Activated T-cell treated with anti-CD3 and anti-CD28 coated beads, Interleukin-2, amount 50 U/mL, for 4 hours (primary cell): ENCODE measurements around the gene CTPS2. TPM values are rescaled to one million over a fixed set of nuclear protein-coding genes. Genes with fewer than 3 reads are reported as not detected.
"Not testable (repeated sequence)": the region's sequence is repeated elsewhere in the genome, so short reads cannot be mapped to it uniquely, and the experiment has no call there.

Experiments used
- ATAC-seq, 2 donors: fragments of 200-7000 bp; cut with Tn5 transposase; one replicate each; pipeline ENCODE4 v1.10.0; 2021
- DNase-seq: peaks from one replicate; pipeline ENCODE4 v3.0.0-alpha.2; 2020
- H3K27me3 Mint-ChIP-seq: one replicate; pipeline ENCODE4 v1.8.0; 2021; ENCODE audit warnings: low read depth, mixed read lengths
- H3K36me3 Mint-ChIP-seq: one replicate; pipeline ENCODE4 v1.8.0; 2022; ENCODE audit warnings: mixed read lengths; ENCODE audit not compliant: insufficient read depth
- H3K4me1 Mint-ChIP-seq: one replicate; pipeline ENCODE4 v1.8.0; 2021; ENCODE audit warnings: low read depth, mixed read lengths
- H3K4me3 Mint-ChIP-seq: one replicate; pipeline ENCODE4 v1.8.0; 2021; ENCODE audit warnings: mild to moderate bottlenecking, moderate library complexity, mixed read lengths
- H3K9me3 Mint-ChIP-seq: one replicate; pipeline ENCODE4 v1.8.0; 2021; ENCODE audit warnings: mixed read lengths
- total RNA-seq, 3 donors: library from RNA; stranded (reverse); gene quantifications; one replicate each; pipeline ENCODE4 v1.2.1, GENCODE V29; 2021

The CTPS2 gene
- total RNA-seq, 3 donors from 2014 or later: 1.2 to 2.6 (median 1.5) TPM

- Mint-ChIP-seq H3K27me3 (no peaks in the 10 kb centered on the region), H3K4me1 (no peaks in the 10 kb centered on the region), H3K4me3 (no peak overlapping the region), H3K9me3 (no peaks in the 10 kb centered on the region), H3K36me3 (peaks cover 4% of the 10 kb centered on the region)
- DNase-seq: no peak
- ATAC-seq: no peak
Measured at GRCh38 chrX:16653424-16653823, 59.0 kb downstream of the CTPS2 start.

GRCh38 chrX:16651391-16652024 is 61.0 kb downstream of the CTPS2 start:
- H3K4me3 Mint-ChIP-seq: no peak overlapping the region
- no peaks in the 10 kb centered on the region for H3K27me3 Mint-ChIP-seq
- no peaks in the 10 kb centered on the region for H3K9me3 Mint-ChIP-seq
- no peak for ATAC-seq
- no peaks in the 10 kb centered on the region for H3K4me1 Mint-ChIP-seq
- H3K36me3 Mint-ChIP-seq: peaks cover 4% of the 10 kb centered on the region
- DNase-seq: no peak

DNA sequence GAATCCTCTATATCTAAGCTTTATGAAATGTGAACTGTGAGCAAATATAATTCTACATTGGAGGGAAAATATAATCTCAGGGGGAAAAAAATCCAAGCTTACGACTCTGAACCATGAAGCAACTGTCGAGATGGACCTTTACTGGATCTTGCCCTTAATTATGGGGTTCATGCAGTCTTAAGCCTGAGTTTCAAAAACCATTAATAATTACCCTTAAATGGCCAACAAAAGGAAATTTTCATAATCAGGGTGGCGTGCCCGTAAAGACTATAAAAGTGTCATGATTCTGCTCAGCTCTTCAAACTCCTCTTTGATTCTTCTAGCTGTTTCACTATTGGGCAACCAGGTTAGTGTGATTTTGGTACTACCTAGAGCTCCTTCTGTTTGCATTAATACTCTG is 62.6 kb downstream of the CTPS2 start, which contains the start of gene S100G:
Gene S100G (plus strand): TSS at position 301 of the 400 bp plus-strand sequence. CDS start 849 bp downstream, outside the sequence.
- DNase-seq (no peak), ATAC-seq (no peak)
- no peaks in the 10 kb centered on the region for H3K27me3 Mint-ChIP-seq
- H3K4me3 Mint-ChIP-seq: no peak within 1 kb of the TSS
- H3K9me3 Mint-ChIP-seq: no peaks in the 10 kb centered on the region
- H3K36me3 Mint-ChIP-seq: peaks cover 4% of the 10 kb centered on the region
- no peaks in the 10 kb centered on the region for H3K4me1 Mint-ChIP-seq

- H3K27me3 Mint-ChIP-seq: no peaks in the 10 kb centered on the region
- peaks cover 4% of the 10 kb centered on the region for H3K36me3 Mint-ChIP-seq
- no peaks in the 10 kb centered on the region for H3K4me1 Mint-ChIP-seq
- ATAC-seq (no peak), DNase-seq (no peak)
- H3K4me3 Mint-ChIP-seq: no peak overlapping the region
- no peaks in the 10 kb centered on the region for H3K9me3 Mint-ChIP-seq
Measured at GRCh38 chrX:16646366-16647138, 65.9 kb downstream of the CTPS2 start.

- H3K9me3 Mint-ChIP-seq: no peaks in the 10 kb centered on the region
- no peak overlapping the region for H3K4me3 Mint-ChIP-seq
- H3K36me3 Mint-ChIP-seq: peaks cover 4% of the 10 kb centered on the region
- ATAC-seq (no peak), DNase-seq (no peak)
- no peaks in the 10 kb centered on the region for H3K27me3 Mint-ChIP-seq
- H3K4me1 Mint-ChIP-seq: no peaks in the 10 kb centered on the region
Measured at GRCh38 chrX:16643176-16643575, 69.3 kb downstream of the CTPS2 start.

- ATAC-seq: no peak
- Mint-ChIP-seq H3K4me1 (no peaks in the 10 kb centered on the region), H3K4me3 (no peak overlapping the region), H3K36me3 (peaks cover 4% of the 10 kb centered on the region), H3K9me3 (no peaks in the 10 kb centered on the region), H3K27me3 (no peaks in the 10 kb centered on the region)
- no peak for DNase-seq
Measured at GRCh38 chrX:16640823-16641222, 71.6 kb downstream of the CTPS2 start.

GRCh38 chrX:16639966-16640365 is 72.5 kb downstream of the CTPS2 start:
- no peak for ATAC-seq
- Mint-ChIP-seq H3K27me3 (no peaks in the 10 kb centered on the region), H3K36me3 (peaks cover 4% of the 10 kb centered on the region), H3K4me3 (no peak overlapping the region), H3K9me3 (no peaks in the 10 kb centered on the region), H3K4me1 (no peaks in the 10 kb centered on the region)
- DNase-seq: no peak

GRCh38 chrX:16638533-16638932 is 73.9 kb downstream of the CTPS2 start:
- H3K36me3 Mint-ChIP-seq: peaks cover 4% of the 10 kb centered on the region
- no peaks in the 10 kb centered on the region for H3K27me3 Mint-ChIP-seq
- no peak for DNase-seq
- H3K4me1 Mint-ChIP-seq: peaks cover 4% of the 10 kb centered on the region
- H3K4me3 Mint-ChIP-seq: no peak overlapping the region
- no peak for ATAC-seq
- no peaks in the 10 kb centered on the region for H3K9me3 Mint-ChIP-seq

DNA sequence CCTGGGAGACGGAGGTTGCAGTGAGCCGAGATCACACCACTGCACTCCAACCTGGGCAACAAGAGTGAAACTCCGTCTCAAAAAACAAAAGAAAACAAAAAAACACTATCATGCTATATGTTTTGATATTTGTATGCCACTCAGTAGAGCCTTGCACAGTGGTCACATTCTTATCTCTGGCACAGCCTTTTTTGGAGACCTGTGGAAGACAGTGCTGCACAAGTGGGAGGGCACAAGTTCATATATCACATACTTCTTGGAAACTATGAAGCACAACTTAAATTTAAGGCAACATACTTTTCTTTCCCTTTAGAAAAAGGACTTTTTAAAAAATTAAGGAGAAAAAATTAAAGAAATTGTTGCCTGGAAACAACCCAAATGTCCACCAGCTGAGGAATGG is 76.9 kb downstream of the CTPS2 start:
- Mint-ChIP-seq H3K4me3 (no peak overlapping the region), H3K4me1 (peaks cover 4% of the 10 kb centered on the region), H3K27me3 (no peaks in the 10 kb centered on the region), H3K9me3 (no peaks in the 10 kb centered on the region), H3K36me3 (peaks cover 4% of the 10 kb centered on the region)
- DNase-seq (no peak), ATAC-seq (no peak)

- H3K36me3 Mint-ChIP-seq: peaks cover 4% of the 10 kb centered on the region
- no peaks in the 10 kb centered on the region for H3K9me3 Mint-ChIP-seq
- ATAC-seq: no peak
- no peaks in the 10 kb centered on the region for H3K27me3 Mint-ChIP-seq
- DNase-seq: no peak
- H3K4me3 Mint-ChIP-seq: no peak overlapping the region
- peaks cover 4% of the 10 kb centered on the region for H3K4me1 Mint-ChIP-seq
Measured at GRCh38 chrX:16635040-16635439, 77.4 kb downstream of the CTPS2 start.

GRCh38 chrX:16633754-16634153 is 78.7 kb downstream of the CTPS2 start:
- ATAC-seq (no peak), DNase-seq (no peak)
- Mint-ChIP-seq H3K4me3 (no peak overlapping the region), H3K36me3 (peaks cover 2% of the 10 kb centered on the region), H3K4me1 (peaks cover 4% of the 10 kb centered on the region), H3K27me3 (no peaks in the 10 kb centered on the region), H3K9me3 (no peaks in the 10 kb centered on the region)

DNA sequence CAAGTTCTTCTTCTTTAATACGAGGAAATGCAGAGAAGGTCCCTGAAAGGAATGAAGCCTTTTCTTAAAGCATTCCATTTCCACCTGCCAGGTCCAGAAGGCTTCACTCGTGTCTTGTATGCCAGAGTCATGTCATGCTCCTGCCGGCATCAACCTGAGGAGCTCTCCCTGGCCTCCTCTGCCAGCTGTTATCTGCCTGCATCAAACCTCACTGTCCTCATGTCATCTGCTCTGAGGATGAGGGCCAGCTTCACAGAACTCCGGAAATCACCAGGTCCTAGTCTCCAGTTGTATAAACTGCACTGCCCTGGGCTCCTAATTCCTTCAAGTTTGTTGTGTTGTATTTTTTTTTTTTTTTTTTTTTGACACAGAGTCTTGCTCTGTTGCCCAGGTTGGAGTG is 82.6 kb downstream of the CTPS2 start:
- DNase-seq (no peak), ATAC-seq (no peak)
- Mint-ChIP-seq H3K27me3 (no peaks in the 10 kb centered on the region), H3K4me1 (peaks cover 4% of the 10 kb centered on the region), H3K4me3 (no peak overlapping the region), H3K9me3 (no peaks in the 10 kb centered on the region), H3K36me3 (no peaks in the 10 kb centered on the region)

DNA sequence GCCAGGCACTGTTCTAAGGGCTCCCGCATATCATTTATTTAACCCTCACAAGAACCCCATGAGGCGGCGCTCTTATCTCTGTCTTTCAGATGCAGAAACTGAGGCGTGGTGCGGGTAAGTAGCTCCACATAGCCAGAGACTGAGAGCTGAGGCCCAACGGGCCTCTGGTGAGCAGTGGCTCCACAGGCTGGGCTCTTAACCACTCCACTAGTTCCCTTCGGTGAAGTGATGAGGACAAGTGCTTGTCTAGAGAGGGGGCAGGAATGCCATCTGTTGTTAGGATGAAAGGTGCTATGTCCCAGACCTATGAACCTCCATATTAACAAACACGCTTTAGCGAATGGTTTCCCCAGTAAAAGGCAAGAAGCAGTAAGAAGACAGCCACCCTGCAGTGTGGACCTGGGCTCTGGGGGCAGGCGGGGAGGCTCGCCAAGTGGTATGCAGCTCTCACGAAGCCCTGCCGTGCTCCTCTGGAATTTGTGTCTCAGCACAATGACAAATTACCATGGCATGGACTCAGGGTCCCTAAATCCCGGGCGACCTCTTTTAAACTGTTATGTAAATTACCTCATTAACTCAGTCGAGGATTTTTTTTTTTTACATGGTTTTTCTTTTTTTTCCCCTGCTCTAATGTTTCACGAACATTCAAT is 83.4 kb downstream of the CTPS2 start:
- ATAC-seq (no peak), DNase-seq (no peak)
- Mint-ChIP-seq H3K9me3 (no peaks in the 10 kb centered on the region), H3K4me3 (no peak overlapping the region), H3K4me1 (peaks cover 2% of the 10 kb centered on the region), H3K27me3 (no peaks in the 10 kb centered on the region), H3K36me3 (no peaks in the 10 kb centered on the region)

DNA sequence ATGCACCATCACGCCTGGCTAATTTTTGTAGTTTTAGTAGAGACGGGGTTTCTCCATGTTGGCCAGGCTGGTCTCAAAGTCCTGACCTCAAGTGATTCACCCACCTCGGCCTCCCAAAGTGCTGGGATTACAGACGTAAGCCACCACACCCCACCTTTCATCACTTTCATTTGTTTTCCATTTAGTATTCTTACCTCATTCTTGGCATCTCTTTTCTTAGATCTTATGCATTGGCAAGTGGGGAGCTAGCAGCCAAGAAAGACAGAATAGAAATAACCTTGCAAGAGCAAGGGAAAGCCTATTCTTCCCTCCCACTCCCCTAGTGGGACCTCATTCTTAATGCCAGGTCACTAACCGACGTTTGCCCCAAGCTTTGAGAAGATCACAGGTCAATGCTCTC is 84.0 kb downstream of the CTPS2 start:
- not testable (repeated sequence) for DNase-seq, H3K4me3 Mint-ChIP-seq, H3K9me3 Mint-ChIP-seq, H3K36me3 Mint-ChIP-seq, H3K4me1 Mint-ChIP-seq, ATAC-seq, H3K27me3 Mint-ChIP-seq

DNA sequence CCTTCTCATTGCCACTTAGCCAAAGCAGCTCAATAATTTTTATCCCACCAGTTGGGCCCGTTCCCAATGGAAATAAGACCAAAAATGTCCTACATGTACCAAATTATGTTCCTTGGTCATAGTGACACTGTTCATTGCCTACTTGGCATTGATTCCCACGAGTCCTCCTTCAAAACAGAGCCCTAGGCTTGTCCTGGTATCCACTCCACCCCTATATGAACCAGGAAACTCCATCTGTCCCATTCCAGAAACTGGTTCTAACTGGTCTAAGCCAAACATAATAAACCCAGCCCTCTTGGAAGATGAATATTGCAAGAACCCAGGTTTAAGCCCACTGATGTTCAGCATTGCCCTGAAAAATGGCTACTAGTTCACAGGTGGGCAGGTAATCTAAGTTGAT is 93.4 kb downstream of the CTPS2 start:
- H3K9me3 Mint-ChIP-seq: no peaks in the 10 kb centered on the region
- no peak for DNase-seq
- peaks cover 12% of the 10 kb centered on the region for H3K36me3 Mint-ChIP-seq
- H3K4me1 Mint-ChIP-seq: no peaks in the 10 kb centered on the region
- H3K27me3 Mint-ChIP-seq: no peaks in the 10 kb centered on the region
- no peak overlapping the region for H3K4me3 Mint-ChIP-seq
- no peak for ATAC-seq
